CD4-positive, alpha-beta T cell (primary cell): ENCODE results near the gene CST4. TPM values are rescaled to one million over a fixed set of nuclear protein-coding genes. Genes with fewer than 3 reads are reported as not detected.
"Not testable (repeated sequence)": the region's sequence is repeated elsewhere in the genome, so short reads cannot be mapped to it uniquely, and the experiment has no call there.

ENCODE experiments used
- ATAC-seq: fragments of 200-7000 bp; cut with Tn5 transposase; one replicate; pipeline ENCODE4 v1.10.0; 2022; ENCODE audit warnings: mild to moderate bottlenecking; ENCODE audit not compliant: poor library complexity
- CTCF ChIA-PET: fragments of 350-600 bp; sonication (Branson Sonifier 250); formaldehyde crosslinking; loops from one replicate; lab custom pipeline; 2021; ENCODE audit warnings: antibody characterized with exemption, inconsistent platforms; lab: Charles Lee
- POLR2A ChIA-PET: fragments of 350-600 bp; sonication (Branson Sonifier 250); formaldehyde crosslinking; loops from one replicate; lab custom pipeline; 2021; ENCODE audit warnings: antibody characterized with exemption, inconsistent platforms; lab: Charles Lee
- DNase-seq, 14 experiments: peaks; one replicate each; pipeline ENCODE4 v3.0.0-alpha.2; 2013 to 2020; ENCODE audit warnings: mixed read lengths in 2 of 14
- H3K27ac ChIP-seq, 2 donors: one replicate each; pipeline versions ENCODE4 v1.5.1 to v1.7.0; 2013; ENCODE audit warnings: low read length in 2 of 2, low read depth in 1 of 2, mild to moderate bottlenecking in 1 of 2
- H3K27me3 ChIP-seq, 2 experiments: 1 replicate in 1 of 2; 2 replicates in 1 of 2; pipeline versions ENCODE4 v1.6.1 to v1.7.0; 2013; ENCODE audit warnings: low read length in 2 of 2, control low read depth in 1 of 2, mild to moderate bottlenecking in 1 of 2, moderate library complexity in 1 of 2; ENCODE audit not compliant: insufficient read depth in 2 of 2, control insufficient read depth in 1 of 2
- H3K36me3 ChIP-seq: one replicate; pipeline ENCODE4 v1.6.1; 2013; ENCODE audit warnings: low read length, control low read depth; ENCODE audit not compliant: insufficient read depth
- H3K4me1 ChIP-seq: one replicate; pipeline ENCODE4 v1.6.1; 2013; ENCODE audit warnings: low read length, control low read depth; ENCODE audit not compliant: insufficient read depth
- H3K4me3 ChIP-seq: one replicate; pipeline ENCODE4 v1.5.1; 2013; ENCODE audit warnings: mild to moderate bottlenecking, low read length, moderate library complexity
- H3K9me3 ChIP-seq, 2 experiments: 1 replicate in 1 of 2; 2 replicates in 1 of 2; pipeline versions ENCODE4 v1.6.1 to v1.7.0; 2013; ENCODE audit warnings: low read length in 2 of 2, mild to moderate bottlenecking in 2 of 2, control low read depth in 1 of 2, moderate library complexity in 1 of 2; ENCODE audit not compliant: control insufficient read depth in 1 of 2, insufficient read depth in 1 of 2
- H3K27ac Mint-ChIP-seq: one replicate; pipeline ENCODE4 v1.8.0; 2020; ENCODE audit warnings: mixed read lengths
- H3K27me3 Mint-ChIP-seq: one replicate; pipeline ENCODE4 v1.8.0; 2021; ENCODE audit warnings: mixed read lengths
- H3K36me3 Mint-ChIP-seq: one replicate; pipeline ENCODE4 v1.8.0; 2021; ENCODE audit warnings: low read depth, mixed read lengths
- H3K4me1 Mint-ChIP-seq: one replicate; pipeline ENCODE4 v1.8.0; 2021; ENCODE audit warnings: low read depth, mixed read lengths
- H3K4me3 Mint-ChIP-seq: one replicate; pipeline ENCODE4 v1.8.0; 2020; ENCODE audit warnings: mild to moderate bottlenecking, mixed read lengths
- H3K9me3 Mint-ChIP-seq: one replicate; pipeline ENCODE4 v1.8.0; 2020; ENCODE audit warnings: mixed read lengths
- intact Hi-C, 2 experiments: fragments of 100-400 bp; cut with DNase I in 1 of 2; cut with micrococcal nuclease in 1 of 2; formaldehyde crosslinking; loops; one replicate each; pipeline versions ENCODE4 v1.15.1 to v1.9.0; 2023 to 2025; cut with DNase I, micrococcal nuclease
- total RNA-seq, 174 experiments: library from RNA in 2 of 174; stranded (reverse) in 2 of 174; gene quantifications; one replicate each; pipeline ENCODE4 v1.2.3 and lab custom pipeline; 2021 to 2026
- TF ChIP-seq, protein P1 (sequence below): fragments of 200-600 bp; IDR thresholded peaks from one replicate; pipeline ENCODE4 v1.8.0; 2022; ENCODE audit warnings: antibody characterized with exemption, mild to moderate bottlenecking

Gene CST4
- total RNA-seq, 2 experiments from 2014 or later = not detected

GRCh38 chr20:23659989-23660837 lies 28.6 kb downstream of the CST4 start:
- H3K9me3 Mint-ChIP-seq = no peaks in the 10 kb centered on the region
- peaks cover 2 to 8% of the 10 kb centered on the region in 2 experiments for H3K27me3 ChIP-seq
- no peak overlapping the region for H3K27ac Mint-ChIP-seq
- CTCF ChIA-PET = no interaction called here
- H3K4me1 ChIP-seq = no peaks in the 10 kb centered on the region
- H3K36me3 Mint-ChIP-seq = no peaks in the 10 kb centered on the region
- TF ChIP-seq, protein P1, sequence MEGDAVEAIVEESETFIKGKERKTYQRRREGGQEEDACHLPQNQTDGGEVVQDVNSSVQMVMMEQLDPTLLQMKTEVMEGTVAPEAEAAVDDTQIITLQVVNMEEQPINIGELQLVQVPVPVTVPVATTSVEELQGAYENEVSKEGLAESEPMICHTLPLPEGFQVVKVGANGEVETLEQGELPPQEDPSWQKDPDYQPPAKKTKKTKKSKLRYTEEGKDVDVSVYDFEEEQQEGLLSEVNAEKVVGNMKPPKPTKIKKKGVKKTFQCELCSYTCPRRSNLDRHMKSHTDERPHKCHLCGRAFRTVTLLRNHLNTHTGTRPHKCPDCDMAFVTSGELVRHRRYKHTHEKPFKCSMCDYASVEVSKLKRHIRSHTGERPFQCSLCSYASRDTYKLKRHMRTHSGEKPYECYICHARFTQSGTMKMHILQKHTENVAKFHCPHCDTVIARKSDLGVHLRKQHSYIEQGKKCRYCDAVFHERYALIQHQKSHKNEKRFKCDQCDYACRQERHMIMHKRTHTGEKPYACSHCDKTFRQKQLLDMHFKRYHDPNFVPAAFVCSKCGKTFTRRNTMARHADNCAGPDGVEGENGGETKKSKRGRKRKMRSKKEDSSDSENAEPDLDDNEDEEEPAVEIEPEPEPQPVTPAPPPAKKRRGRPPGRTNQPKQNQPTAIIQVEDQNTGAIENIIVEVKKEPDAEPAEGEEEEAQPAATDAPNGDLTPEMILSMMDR = no peak
- H3K27me3 Mint-ChIP-seq = peaks cover 3% of the 10 kb centered on the region
- no peaks in the 10 kb centered on the region for H3K36me3 ChIP-seq
- intact Hi-C loops = no loop called here
- peaks cover 0 to 5% of the 10 kb centered on the region in 2 experiments for H3K9me3 ChIP-seq
- ATAC-seq = no peak
- DNase-seq = no peak
- H3K4me3 Mint-ChIP-seq = no peak overlapping the region
- POLR2A ChIA-PET = no interaction called here
- no peak overlapping the region for H3K27ac ChIP-seq
- no peak overlapping the region for H3K4me3 ChIP-seq
- H3K4me1 Mint-ChIP-seq = no peaks in the 10 kb centered on the region

DNA sequence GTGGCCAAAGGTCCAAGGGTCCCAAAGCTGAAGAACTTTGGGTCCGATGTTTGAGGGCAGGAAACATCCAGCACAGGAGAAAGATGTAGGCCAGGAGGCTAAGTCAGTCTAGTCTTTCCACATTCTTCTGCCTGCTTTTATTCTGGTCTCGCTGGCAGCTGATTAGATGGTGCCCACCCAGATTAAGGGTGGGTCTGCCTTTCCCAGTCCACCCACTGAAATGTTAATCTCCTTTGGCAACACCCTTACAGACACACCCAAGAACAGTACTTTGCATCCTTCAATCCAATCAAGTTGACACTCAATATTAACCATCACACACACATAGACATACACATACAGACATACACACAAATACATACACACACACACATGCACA lies 29.2 kb downstream of the CST4 start:
- DNase-seq, ATAC-seq, H3K4me3 ChIP-seq, intact Hi-C loops, H3K27ac ChIP-seq, H3K9me3 ChIP-seq, H3K4me3 Mint-ChIP-seq, H3K4me1 ChIP-seq, H3K4me1 Mint-ChIP-seq, H3K36me3 ChIP-seq, H3K9me3 Mint-ChIP-seq, CTCF ChIA-PET, H3K27me3 ChIP-seq, POLR2A ChIA-PET, H3K36me3 Mint-ChIP-seq, H3K27me3 Mint-ChIP-seq, H3K27ac Mint-ChIP-seq: not testable (repeated sequence)

- H3K36me3 Mint-ChIP-seq = no peaks in the 10 kb centered on the region
- H3K27me3 ChIP-seq = peaks cover 2 to 8% of the 10 kb centered on the region in 2 experiments
- H3K4me1 ChIP-seq = no peaks in the 10 kb centered on the region
- no peak overlapping the region for H3K27ac ChIP-seq
- intact Hi-C loops = no loop called here
- no peaks in the 10 kb centered on the region for H3K4me1 Mint-ChIP-seq
- ChIA-PET POLR2A (no interaction called here), CTCF (no interaction called here)
- no peak overlapping the region for H3K4me3 ChIP-seq
- peaks cover 0 to 5% of the 10 kb centered on the region in 2 experiments for H3K9me3 ChIP-seq
- no peak for ATAC-seq
- TF ChIP-seq, protein P1 = no peak
- H3K27ac Mint-ChIP-seq = no peak overlapping the region
- H3K9me3 Mint-ChIP-seq = no peaks in the 10 kb centered on the region
- no peaks in the 10 kb centered on the region for H3K36me3 ChIP-seq
- peaks cover 12% of the 10 kb centered on the region for H3K27me3 Mint-ChIP-seq
- no peak overlapping the region for H3K4me3 Mint-ChIP-seq
- no peak for DNase-seq
Observed at GRCh38 chr20:23658989-23659609, 29.7 kb downstream of the CST4 start.
